SU-DHL-6 (cell line): ENCODE data around the gene CSTF2.

Source experiments
- H2AFZ ChIP-seq: fragments of 200-600 bp; sonication (generic); 2 replicates; pipeline ENCODE4 v1.6.1; 2014; ENCODE audit warnings: low read depth, mild to moderate bottlenecking, moderate library complexity, mixed read lengths, antibody characterized with exemption, low read length; ENCODE audit not compliant: severe bottlenecking
- H3F3A ChIP-seq: fragments of 200-600 bp; shearing (Covaris generic); 2 replicates; pipeline ENCODE4 v1.6.0; 2016; ENCODE audit warnings: antibody characterized with exemption, mild to moderate bottlenecking; ENCODE audit not compliant: insufficient read depth
- H3K27ac ChIP-seq: fragments of 200-600 bp; sonication (generic); 2 replicates; pipeline ENCODE4 v1.5.1; 2016; ENCODE audit warnings: low read depth, mild to moderate bottlenecking, low read length, moderate library complexity, mixed read lengths
- H3K27me3 ChIP-seq: fragments of 200-600 bp; sonication (generic), shearing (Covaris generic); 2 replicates; pipeline ENCODE4 v1.6.0; 2014; ENCODE audit warnings: mild to moderate bottlenecking, low read length
- H3K36me3 ChIP-seq: fragments of 200-600 bp; sonication (generic); 2 replicates; pipeline ENCODE4 v1.6.1; 2014; ENCODE audit warnings: mild to moderate bottlenecking, low read length, mixed read lengths
- H3K4me2 ChIP-seq: fragments of 300-600, 200-600 bp; shearing (Covaris generic), sonication (generic); 2 replicates; pipeline ENCODE4 v1.6.0; 2014; ENCODE audit warnings: low read length, low read depth, mild to moderate bottlenecking; ENCODE audit not compliant: poor library complexity, severe bottlenecking
- H3K4me3 ChIP-seq: fragments of 200-600 bp; sonication (generic); 2 replicates; pipeline ENCODE4 v1.5.1; 2014; ENCODE audit warnings: antibody characterized with exemption, low read length, mild to moderate bottlenecking, mixed read lengths; ENCODE audit not compliant: insufficient read depth, poor library complexity, severe bottlenecking
- H3K79me2 ChIP-seq: fragments of 200-600 bp; sonication (generic); 2 replicates; pipeline ENCODE4 v1.6.1; 2014; ENCODE audit warnings: mild to moderate bottlenecking, low read length, moderate library complexity; ENCODE audit not compliant: insufficient read depth
- H3K9ac ChIP-seq: fragments of 200-600 bp; sonication (generic); 2 replicates; pipeline ENCODE4 v1.7.0; 2014; ENCODE audit warnings: mild to moderate bottlenecking, low read length
- H3K9me2 ChIP-seq: fragments of 200-600 bp; sonication (generic); replicated peaks from 2 replicates; pipeline ENCODE4 v1.6.1; 2014; ENCODE audit warnings: low read length; ENCODE audit not compliant: insufficient read depth
- H3K9me3 ChIP-seq: fragments of 200-600 bp; sonication (generic); 2 replicates; pipeline ENCODE4 v1.6.1; 2014; ENCODE audit warnings: low read length, mixed read lengths; ENCODE audit not compliant: insufficient read depth
- H4K20me1 ChIP-seq: fragments of 200-600 bp; sonication (generic); 2 replicates; pipeline ENCODE4 v1.6.1; 2014; ENCODE audit warnings: low read depth, mild to moderate bottlenecking, antibody characterized with exemption, low read length, moderate library complexity, mixed read lengths
- CTCF ChIP-seq: fragments of 200-600 bp; sonication (generic); IDR thresholded peaks from one replicate; pipeline ENCODE4 v1.5.1; 2017; ENCODE audit warnings: antibody characterized with exemption, mild to moderate bottlenecking, low read length, moderate library complexity; ENCODE audit not compliant: insufficient read depth, poor library complexity, severe bottlenecking
- EZH2phosphoT487 ChIP-seq: fragments of 200-600 bp; sonication (generic), shearing (Covaris generic); conservative IDR thresholded peaks from 2 replicates; pipeline ENCODE4 v1.6.1; 2018; ENCODE audit warnings: mild to moderate bottlenecking, antibody characterized with exemption, low read length, moderate library complexity, mixed read lengths

The CSTF2 gene

GRCh38 chrX:100812216-100813158, 7.7 kb upstream of the CSTF2 start:
- Histone ChIP-seq H2AFZ (no peak overlapping the region), H3K27me3 (no peaks in the 10 kb centered on the region), H3K4me3 (no peak overlapping the region), H4K20me1 (no peaks in the 10 kb centered on the region), H3K9me2 (no peaks in the 10 kb centered on the region), H3F3A (no peaks in the 10 kb centered on the region), H3K4me2 (no peak overlapping the region), H3K9me3 (no peaks in the 10 kb centered on the region), H3K36me3 (no peaks in the 10 kb centered on the region), H3K27ac (no peak overlapping the region), H3K79me2 (no peaks in the 10 kb centered on the region), H3K9ac (no peak overlapping the region)
- TF ChIP-seq CTCF = no peak
- TF ChIP-seq EZH2phosphoT487 = no peak

DNA sequence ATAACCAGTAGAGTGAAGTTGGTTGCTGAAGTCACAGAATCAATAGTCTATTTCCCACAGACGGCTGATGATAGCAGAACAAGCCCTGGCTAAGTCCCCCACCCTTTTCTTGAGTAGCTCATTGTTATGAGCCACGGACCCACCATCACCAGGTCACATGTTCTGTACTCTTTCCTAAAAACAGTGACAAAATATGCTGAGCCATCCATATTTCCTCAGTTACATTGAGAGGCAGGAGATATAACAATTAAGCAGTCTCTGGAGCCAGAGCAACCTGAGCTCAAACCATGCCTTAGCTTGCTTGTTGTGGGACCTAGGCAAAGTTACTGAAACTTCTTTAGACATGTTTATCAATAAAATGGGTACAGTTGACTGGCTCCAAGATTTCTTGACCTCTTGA, 2.9 kb upstream of the CSTF2 start:
- no peak overlapping the region for H2AFZ ChIP-seq
- no peak overlapping the region for H3K9ac ChIP-seq
- no peaks in the 10 kb centered on the region for H3K9me2 ChIP-seq
- no peak overlapping the region for H3K4me2 ChIP-seq
- H3K79me2 ChIP-seq = peaks cover 13% of the 10 kb centered on the region
- H3K27me3 ChIP-seq = no peaks in the 10 kb centered on the region
- no peak overlapping the region for H3K27ac ChIP-seq
- H3K36me3 ChIP-seq = no peaks in the 10 kb centered on the region
- H3K9me3 ChIP-seq = no peaks in the 10 kb centered on the region
- H3K4me3 ChIP-seq = no peak overlapping the region
- H3F3A ChIP-seq = no peaks in the 10 kb centered on the region
- TF ChIP-seq CTCF = no peak
- no peak for TF ChIP-seq EZH2phosphoT487
- no peaks in the 10 kb centered on the region for H4K20me1 ChIP-seq

- Histone ChIP-seq H3K27me3 (no peaks in the 10 kb centered on the region), H3K4me3 (peak overlapping the region; percentile 97), H3K9me3 (no peaks in the 10 kb centered on the region), H3K27ac (peak overlapping the region; percentile 70), H3K79me2 (peaks cover 13% of the 10 kb centered on the region), H2AFZ (peak overlapping the region; percentile 88), H3F3A (no peaks in the 10 kb centered on the region), H3K36me3 (no peaks in the 10 kb centered on the region), H4K20me1 (no peaks in the 10 kb centered on the region), H3K9me2 (no peaks in the 10 kb centered on the region), H3K4me2 (peak overlapping the region; percentile 86), H3K9ac (peak overlapping the region; percentile 90)
- TF ChIP-seq EZH2phosphoT487 = no peak
- no peak for TF ChIP-seq CTCF
Measured at GRCh38 chrX:100819534-100819836, 706 bp upstream of the CSTF2 start.
